ENCODE measurements around the gene ELFN2. TPM values are rescaled to one million over a fixed set of nuclear protein-coding genes. Genes with fewer than 3 reads are reported as not detected.

ELFN2 gene
- total RNA-seq, 1 donor from 2014 or later: 4.6 TPM

- DNase-seq (ENCODE audit: low read depth): no peak
- no peak overlapping the region for H3K4me3 ChIP-seq (ENCODE audit: low read depth, low read length)
- TF ChIP-seq CTCF (conservative IDR thresholded peaks at IDR 0.05; ENCODE audit: low read depth, low read length): no peak
Observed at GRCh38 chr22:37338539-37339246, 88.6 kb downstream of the ELFN2 start.

- DNase-seq (ENCODE audit: low read depth): no peak
- no peak overlapping the region for H3K4me3 ChIP-seq (ENCODE audit: low read depth, low read length)
Observed at GRCh38 chr22:37337204-37337943, 89.9 kb downstream of the ELFN2 start.

GRCh38 chr22:37336579-37336978, 90.7 kb downstream of the ELFN2 start:
- no peak for DNase-seq (ENCODE audit: low read depth)
- TF ChIP-seq CTCF (conservative IDR thresholded peaks at IDR 0.05; ENCODE audit: low read depth, low read length): no peak
- H3K4me3 ChIP-seq (ENCODE audit: low read depth, low read length): no peak overlapping the region

More at GRCh38 chr22:37337204-37337943, 89.9 kb downstream of the ELFN2 start:
- no peak for TF ChIP-seq CTCF (conservative IDR thresholded peaks at IDR 0.05; ENCODE audit: low read depth, low read length)

GRCh38 chr22:37335806-37336199, 91.5 kb downstream of the ELFN2 start:
- DNase-seq (ENCODE audit: low read depth): no peak
- no peak for TF ChIP-seq CTCF (conservative IDR thresholded peaks at IDR 0.05; ENCODE audit: low read depth, low read length)
- H3K4me3 ChIP-seq (ENCODE audit: low read depth, low read length): no peak overlapping the region

GRCh38 chr22:37334859-37335805, 92.1 kb downstream of the ELFN2 start:
- no peak overlapping the region for H3K4me3 ChIP-seq (ENCODE audit: low read depth, low read length)
- no peak for DNase-seq (ENCODE audit: low read depth)
- no peak for TF ChIP-seq CTCF (conservative IDR thresholded peaks at IDR 0.05; ENCODE audit: low read depth, low read length)

- no peak for TF ChIP-seq CTCF (conservative IDR thresholded peaks at IDR 0.05; ENCODE audit: low read depth, low read length)
- no peak overlapping the region for H3K4me3 ChIP-seq (ENCODE audit: low read depth, low read length)
- no peak for DNase-seq (ENCODE audit: low read depth)
Observed at GRCh38 chr22:37334461-37334858, 92.8 kb downstream of the ELFN2 start.

Data from epithelial cell of proximal tubule (primary cell).